Nephron (organoid): ENCODE data around the gene WNK2.

Source experiments
- H3K27ac Mint-ChIP-seq, 3 experiments: 2 replicates each; pipeline ENCODE4 v1.8.0; 2020; ENCODE audit warnings: mixed read lengths in 3 of 3, mild to moderate bottlenecking in 2 of 3, moderate library complexity in 1 of 3
- H3K27me3 Mint-ChIP-seq: 2 replicates; pipeline ENCODE4 v1.8.0; 2021; ENCODE audit warnings: low read depth, mild to moderate bottlenecking, moderate library complexity, mixed read lengths
- H3K36me3 Mint-ChIP-seq: 2 replicates; pipeline ENCODE4 v1.8.0; 2020; ENCODE audit warnings: low read depth, mixed read lengths
- H3K4me1 Mint-ChIP-seq: 2 replicates; pipeline ENCODE4 v1.8.0; 2020; ENCODE audit warnings: mixed read lengths
- H3K4me3 Mint-ChIP-seq, 3 experiments: 2 replicates each; pipeline ENCODE4 v1.8.0; 2020; ENCODE audit warnings: mild to moderate bottlenecking in 3 of 3, mixed read lengths in 3 of 3, moderate library complexity in 2 of 3
- H3K9me3 Mint-ChIP-seq: 2 replicates; pipeline ENCODE4 v1.8.0; 2020; ENCODE audit warnings: mixed read lengths
- CTCF ChIP-seq, 3 experiments: fragments of 200-600 bp; sonication (generic); IDR thresholded peaks; one replicate each; pipeline ENCODE4 v1.5.0; 2021; ENCODE audit warnings: antibody characterized with exemption in 3 of 3; ENCODE audit not compliant: unreplicated experiment in 3 of 3

WNK2 gene

DNA sequence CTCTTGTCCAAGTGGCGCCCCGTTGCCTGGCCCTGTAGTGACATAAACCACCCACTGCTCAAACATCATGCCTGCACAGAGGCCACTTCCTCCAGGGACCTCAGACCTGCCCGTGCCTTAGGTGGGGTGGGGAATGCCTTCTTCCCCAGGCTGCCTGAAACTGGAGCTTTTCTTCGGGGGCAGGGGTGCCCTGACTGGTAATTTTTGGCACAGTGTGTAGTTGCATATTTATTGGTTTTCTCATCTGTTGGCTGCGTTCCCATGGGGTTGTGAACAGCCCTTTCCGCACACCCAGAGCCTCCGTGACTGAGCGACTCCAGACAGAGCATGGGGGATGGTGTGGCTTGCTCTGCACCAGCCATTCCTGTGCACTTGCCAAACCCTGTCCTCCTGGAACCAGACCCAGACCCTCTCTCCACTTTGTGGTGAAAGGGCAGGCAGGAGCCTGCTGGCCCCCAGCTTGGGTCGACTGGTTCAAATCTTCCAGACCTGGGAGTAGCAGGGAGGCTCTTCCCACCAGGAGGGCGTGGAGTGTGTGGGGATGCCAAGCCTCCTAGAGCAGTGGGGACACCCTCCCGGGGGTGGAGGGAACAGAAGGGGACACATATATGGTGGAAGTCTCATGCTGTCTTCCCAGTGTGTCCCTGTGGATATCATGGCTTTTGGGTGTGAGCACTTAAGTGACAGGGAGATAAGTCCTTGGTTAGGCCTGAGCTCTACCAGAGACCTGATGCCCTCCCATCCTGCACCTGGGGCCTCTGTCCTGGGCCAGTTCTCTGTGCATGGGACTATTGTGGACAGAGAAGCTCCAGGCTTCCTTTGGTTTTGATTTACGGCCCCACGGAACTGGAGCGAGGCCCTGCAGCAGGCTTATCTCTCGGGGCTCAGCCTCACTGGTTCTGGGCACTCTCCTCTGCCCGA, 39.6 kb downstream of the WNK2 start:
- H3K27ac Mint-ChIP-seq: peak overlapping the region; percentile 52 to 85 (median 83)
- no peaks in the 10 kb centered on the region for H3K36me3 Mint-ChIP-seq
- peaks cover 31% of the 10 kb centered on the region for H3K4me1 Mint-ChIP-seq
- TF ChIP-seq CTCF (IDR thresholded peaks at IDR 0.05; ENCODE audit: unreplicated experiment in 3 of 3): no peak
- H3K9me3 Mint-ChIP-seq: no peaks in the 10 kb centered on the region
- H3K27me3 Mint-ChIP-seq: no peaks in the 10 kb centered on the region
- no peak overlapping the region for H3K4me3 Mint-ChIP-seq

DNA sequence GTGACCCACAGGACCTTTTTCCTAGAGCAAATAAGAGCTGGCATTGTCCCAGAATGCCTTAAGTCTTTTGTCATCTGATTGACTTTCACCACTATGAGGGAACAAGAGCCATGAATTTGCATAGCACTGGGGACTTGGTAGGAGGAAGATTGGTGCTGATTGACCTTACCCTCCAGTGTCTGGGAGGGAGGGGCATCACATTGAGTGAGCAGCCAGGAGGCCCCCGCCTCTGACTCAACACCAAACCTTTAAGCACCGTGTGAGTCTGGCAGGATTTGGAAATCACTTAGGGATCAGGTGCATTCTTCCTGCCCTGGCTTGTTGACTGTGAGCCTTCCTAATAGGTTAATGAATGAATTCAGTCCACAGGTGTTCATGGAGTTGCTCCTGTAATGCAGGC, 40.7 kb downstream of the WNK2 start:
- peaks cover 31% of the 10 kb centered on the region for H3K4me1 Mint-ChIP-seq
- peak overlapping the region in 1 of 3 experiments; percentile 83 for H3K27ac Mint-ChIP-seq
- H3K27me3 Mint-ChIP-seq: no peaks in the 10 kb centered on the region
- H3K4me3 Mint-ChIP-seq: no peak overlapping the region
- TF ChIP-seq CTCF (IDR thresholded peaks at IDR 0.05; ENCODE audit: unreplicated experiment in 3 of 3): no peak
- no peaks in the 10 kb centered on the region for H3K9me3 Mint-ChIP-seq
- H3K36me3 Mint-ChIP-seq: no peaks in the 10 kb centered on the region

DNA sequence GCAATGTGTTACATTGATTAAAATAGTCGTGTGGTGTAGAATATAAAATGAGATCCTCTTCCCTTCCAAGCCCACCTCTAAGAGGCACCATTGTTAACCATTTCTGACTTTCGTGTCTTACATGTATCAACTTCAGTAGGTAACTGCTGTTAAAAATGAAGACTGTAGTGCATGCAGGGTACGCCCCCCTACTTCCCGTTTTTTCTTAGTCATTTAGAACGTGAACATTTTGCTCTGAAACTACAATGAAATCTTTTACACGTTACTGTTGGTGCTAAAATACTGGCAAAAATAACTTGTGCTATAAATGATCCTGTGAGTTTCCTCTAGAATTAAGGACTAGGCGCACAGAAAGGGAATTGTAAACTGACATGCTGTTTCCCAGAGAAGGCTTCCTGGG, 41.5 kb downstream of the WNK2 start:
- Mint-ChIP-seq H3K9me3 (no peaks in the 10 kb centered on the region), H3K4me1 (peaks cover 31% of the 10 kb centered on the region), H3K27me3 (no peaks in the 10 kb centered on the region), H3K36me3 (no peaks in the 10 kb centered on the region), H3K4me3 (no peak overlapping the region), H3K27ac (no peak overlapping the region)
- no peak for TF ChIP-seq CTCF (IDR thresholded peaks at IDR 0.05; ENCODE audit: unreplicated experiment in 3 of 3)

GRCh38 chr9:93225892-93226291, 42.0 kb downstream of the WNK2 start:
- Mint-ChIP-seq H3K4me1 (peaks cover 31% of the 10 kb centered on the region), H3K27ac (no peak overlapping the region), H3K9me3 (no peaks in the 10 kb centered on the region), H3K27me3 (no peaks in the 10 kb centered on the region), H3K36me3 (no peaks in the 10 kb centered on the region), H3K4me3 (no peak overlapping the region)
- TF ChIP-seq CTCF (IDR thresholded peaks at IDR 0.05; ENCODE audit: unreplicated experiment in 3 of 3): no peak

DNA sequence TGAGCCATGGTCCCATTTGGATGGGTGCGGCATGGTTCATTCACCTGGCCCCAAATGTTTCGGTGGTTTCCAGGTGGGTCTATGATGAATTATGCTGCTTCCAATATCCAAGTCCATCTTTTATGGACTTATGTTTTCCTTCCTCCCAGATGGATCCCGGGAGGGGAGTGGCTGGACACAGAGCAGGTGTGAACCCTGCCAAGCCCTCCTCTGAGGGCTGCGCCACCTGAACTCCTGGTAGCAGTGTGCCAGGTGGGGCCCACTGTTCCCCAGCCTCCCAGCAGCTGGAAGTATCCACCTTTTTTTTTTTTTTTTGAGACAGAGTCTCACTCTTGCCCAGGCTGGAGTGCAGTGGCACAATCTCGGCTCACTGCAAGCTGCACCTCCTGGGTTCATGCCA, 42.9 kb downstream of the WNK2 start:
- H3K4me1 Mint-ChIP-seq: peaks cover 26% of the 10 kb centered on the region
- H3K36me3 Mint-ChIP-seq: no peaks in the 10 kb centered on the region
- no peak for TF ChIP-seq CTCF (IDR thresholded peaks at IDR 0.05; ENCODE audit: unreplicated experiment in 3 of 3)
- H3K27me3 Mint-ChIP-seq: no peaks in the 10 kb centered on the region
- no peak overlapping the region for H3K4me3 Mint-ChIP-seq
- no peak overlapping the region for H3K27ac Mint-ChIP-seq
- no peaks in the 10 kb centered on the region for H3K9me3 Mint-ChIP-seq

DNA sequence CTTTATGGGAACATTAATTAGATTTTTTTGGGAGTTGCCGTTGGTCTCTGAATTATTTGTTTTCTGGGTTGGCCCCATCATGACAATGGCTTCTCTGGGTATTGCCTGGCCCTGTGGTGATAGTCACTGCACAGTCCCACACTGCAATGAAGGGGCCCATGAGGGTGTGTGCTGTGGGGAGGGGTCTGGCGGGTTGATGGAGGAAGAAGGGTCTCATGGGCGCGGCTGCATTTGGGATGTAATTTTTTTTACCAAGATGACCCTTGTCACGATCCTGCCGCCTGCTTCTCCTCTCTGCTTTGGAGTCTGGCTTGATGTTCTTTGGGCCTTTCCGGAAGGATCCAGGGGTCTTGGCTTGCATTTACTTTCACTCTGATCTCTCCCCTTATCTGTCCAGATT, 44.1 kb downstream of the WNK2 start:
- H3K36me3 Mint-ChIP-seq: no peaks in the 10 kb centered on the region
- peaks cover 26% of the 10 kb centered on the region for H3K4me1 Mint-ChIP-seq
- no peak for TF ChIP-seq CTCF (IDR thresholded peaks at IDR 0.05; ENCODE audit: unreplicated experiment in 3 of 3)
- no peaks in the 10 kb centered on the region for H3K9me3 Mint-ChIP-seq
- no peak overlapping the region for H3K27ac Mint-ChIP-seq
- no peak overlapping the region for H3K4me3 Mint-ChIP-seq
- no peaks in the 10 kb centered on the region for H3K27me3 Mint-ChIP-seq
